HG02943 (cell line): Measurements from ENCODE around the gene DDX25.

Experiments
- ATAC-seq: cut with Tn5 transposase; IDR thresholded peaks from one replicate; pipeline ENCODE4 v1.9.1; 2021; ENCODE audit warnings: mild to moderate bottlenecking, low read depth, moderate library complexity; ENCODE audit not compliant: unreplicated experiment

The DDX25 gene

DNA sequence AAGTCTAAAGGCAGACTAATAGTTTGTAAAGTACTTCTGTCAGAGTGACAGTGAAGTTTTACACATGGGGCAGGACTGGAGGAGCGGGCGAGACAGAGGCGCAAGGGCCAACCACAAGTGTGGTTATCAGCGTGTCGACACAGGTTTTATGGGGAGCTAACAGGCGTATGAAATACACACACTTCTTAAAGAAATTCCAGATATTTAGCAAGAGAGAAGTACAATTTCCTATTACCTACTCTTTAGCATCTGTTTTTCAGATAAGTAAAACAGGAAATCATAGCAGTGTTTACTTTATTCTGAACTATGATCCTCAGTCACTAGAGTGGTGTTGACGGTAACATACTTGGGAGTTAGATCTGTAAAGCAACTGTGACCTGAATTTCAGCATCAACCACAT, 64.0 kb downstream of the DDX25 start:
- ATAC-seq, result no peak

DNA sequence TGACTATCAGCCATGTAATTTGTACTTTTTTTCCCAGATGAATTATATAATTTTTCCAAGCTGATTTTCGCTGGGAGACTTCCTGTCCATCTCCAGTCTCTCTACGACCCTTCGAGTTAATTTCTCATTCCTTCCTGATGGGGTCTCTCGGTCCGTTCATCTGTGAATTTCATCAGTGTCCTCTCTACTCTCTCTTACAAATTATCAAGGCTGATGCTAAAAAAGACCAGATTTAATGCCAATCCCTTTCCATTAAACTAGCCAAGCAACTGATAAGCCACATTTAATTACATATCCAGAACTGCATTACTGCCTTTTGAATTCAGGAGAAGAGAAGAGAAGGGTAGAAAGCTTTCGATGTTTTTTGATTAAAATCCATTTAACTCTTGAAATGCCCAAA, 67.3 kb downstream of the DDX25 start:
- ATAC-seq, result no peak

GRCh38 chr11:125974284-125974683, 70.0 kb downstream of the DDX25 start:
- ATAC-seq, result no peak

- no peak for ATAC-seq
Measured at GRCh38 chr11:125975634-125976033, 71.3 kb downstream of the DDX25 start.

GRCh38 chr11:125976156-125976555, 71.8 kb downstream of the DDX25 start:
- no peak for ATAC-seq

GRCh38 chr11:125977333-125977732, 73.0 kb downstream of the DDX25 start:
- no peak for ATAC-seq

GRCh38 chr11:125978181-125978716, 73.9 kb downstream of the DDX25 start:
- no peak for ATAC-seq
